SK-N-SH treated with all-trans-retinoic acid at 6 μM for 48 hours (cell line): ENCODE measurements around the gene FMOD.

Experiments
- ATAC-seq: fragments of 200-7000 bp; cut with Tn5 transposase; 3 replicates; pipeline ENCODE4 v1.9.1; 2020; ENCODE audit warnings: mild to moderate bottlenecking, moderate library complexity
- ARNTL ChIP-seq: fragments of 450-650 bp; formaldehyde crosslinking; IDR thresholded peaks from 2 replicates; pipeline ENCODE4 v1.5.0; 2020; ENCODE audit warnings: low read depth, mild to moderate bottlenecking, moderate library complexity, borderline replicate concordance
- BACH2 ChIP-seq: fragments of 250-450 bp; sonication (Bioruptor Pico); IDR thresholded peaks from 2 replicates; pipeline ENCODE4 v1.9.0; 2021; ENCODE audit warnings: mild to moderate bottlenecking, borderline replicate concordance
- CSDC2 ChIP-seq: fragments of 250-450 bp; sonication (Bioruptor Pico); IDR thresholded peaks from 2 replicates; pipeline ENCODE4 v1.5.0; 2020; ENCODE audit warnings: mild to moderate bottlenecking, moderate library complexity
- CSRNP3 ChIP-seq: fragments of 250-450 bp; sonication (Bioruptor Pico); IDR thresholded peaks from 2 replicates; pipeline ENCODE4 v1.5.1; 2021; ENCODE audit warnings: mild to moderate bottlenecking, moderate library complexity
- ESRRG ChIP-seq: fragments of 250-450 bp; sonication (Bioruptor Pico); IDR thresholded peaks from 2 replicates; pipeline ENCODE4 v1.6.1; 2021; ENCODE audit warnings: mild to moderate bottlenecking
- GLIS3 ChIP-seq: fragments of 250-450 bp; sonication (Bioruptor Pico); IDR thresholded peaks from 2 replicates; pipeline ENCODE4 v1.5.0; 2020; ENCODE audit warnings: mild to moderate bottlenecking, moderate library complexity
- ISL1 ChIP-seq: fragments of 250-450 bp; sonication (Bioruptor Pico); IDR thresholded peaks from 2 replicates; pipeline ENCODE4 v2.1.2; 2022; ENCODE audit warnings: mild to moderate bottlenecking, moderate library complexity
- OSR1 ChIP-seq: fragments of 250-450 bp; sonication (Bioruptor Pico); IDR thresholded peaks from 2 replicates; pipeline ENCODE4 v1.8.0; 2022; ENCODE audit warnings: moderate library complexity, mild to moderate bottlenecking, inconsistent platforms
- POU6F1 ChIP-seq: fragments of 250-450 bp; sonication (Bioruptor Pico); IDR thresholded peaks from 2 replicates; pipeline ENCODE4 v1.8.0; 2021; ENCODE audit warnings: low read depth, mild to moderate bottlenecking, moderate library complexity, borderline replicate concordance
- PPARA ChIP-seq: fragments of 250-450 bp; sonication (Bioruptor Pico); IDR thresholded peaks from 2 replicates; pipeline ENCODE4 v1.5.0; 2020; ENCODE audit warnings: mild to moderate bottlenecking, borderline replicate concordance
- RARB ChIP-seq: fragments of 250-450 bp; sonication (Bioruptor Pico); IDR thresholded peaks from 2 replicates; pipeline ENCODE4 v1.8.0; 2021; ENCODE audit warnings: mild to moderate bottlenecking, moderate library complexity
- SNAI2 ChIP-seq: fragments of 250-450 bp; sonication (Bioruptor Pico); IDR thresholded peaks from 2 replicates; pipeline ENCODE4 v1.5.0; 2020; ENCODE audit warnings: mild to moderate bottlenecking, moderate library complexity
- TCF4 ChIP-seq: fragments of 250-450 bp; sonication (Bioruptor Pico); IDR thresholded peaks from 2 replicates; pipeline ENCODE4 v1.8.0; 2021; ENCODE audit warnings: mild to moderate bottlenecking, moderate library complexity, borderline replicate concordance
- TOX ChIP-seq: fragments of 250-450 bp; sonication (Bioruptor Pico); IDR thresholded peaks from 2 replicates; pipeline ENCODE4 v1.8.0; 2021; ENCODE audit warnings: mild to moderate bottlenecking, moderate library complexity, borderline replicate concordance
- ZC3H10 ChIP-seq: fragments of 250-450 bp; sonication (Bioruptor Pico); IDR thresholded peaks from 2 replicates; pipeline ENCODE4 v1.5.1; 2021; ENCODE audit warnings: mild to moderate bottlenecking, moderate library complexity
- ZFP3 ChIP-seq: fragments of 250-450 bp; sonication (Bioruptor Pico); IDR thresholded peaks from 2 replicates; pipeline ENCODE4 v1.5.0; 2020; ENCODE audit warnings: mild to moderate bottlenecking, moderate library complexity
- ZFP30 ChIP-seq: fragments of 450-650 bp; formaldehyde crosslinking; IDR thresholded peaks from 2 replicates; pipeline ENCODE4 v1.5.0; 2022; ENCODE audit warnings: mild to moderate bottlenecking, moderate library complexity
- ZNF565 ChIP-seq: fragments of 450-650 bp; formaldehyde crosslinking; conservative IDR thresholded peaks from 2 replicates; pipeline ENCODE4 v1.5.0; 2020; ENCODE audit warnings: low read depth, mild to moderate bottlenecking, moderate library complexity
- ZNF70 ChIP-seq: fragments of 450-650 bp; formaldehyde crosslinking; IDR thresholded peaks from 2 replicates; pipeline ENCODE4 v1.5.0; 2020; ENCODE audit warnings: mild to moderate bottlenecking, moderate library complexity
- ZNF8 ChIP-seq: fragments of 450-650 bp; formaldehyde crosslinking; IDR thresholded peaks from 2 replicates; pipeline ENCODE4 v1.5.0; 2020; ENCODE audit warnings: mild to moderate bottlenecking, moderate library complexity
- TF ChIP-seq, protein P1 (sequence below): fragments of 250-450 bp; sonication (Bioruptor Pico); IDR thresholded peaks from 2 replicates; pipeline ENCODE4 v1.5.1; 2020; ENCODE audit warnings: low read depth, mild to moderate bottlenecking, moderate library complexity
- TF ChIP-seq, protein P2 (sequence below): fragments of 250-450 bp; sonication (Bioruptor Pico); IDR thresholded peaks from 2 replicates; pipeline ENCODE4 v1.8.0; 2020; ENCODE audit warnings: mild to moderate bottlenecking, moderate library complexity, borderline replicate concordance

Gene FMOD

GRCh38 chr1:203320591-203321272, 30.2 kb downstream of the FMOD start:
- TF ChIP-seq OSR1 (CRISPR knock-in tag) (no peak), ISL1 (CRISPR knock-in tag) (no peak), ZC3H10 (no peak), ZNF70 (CRISPR knock-in tag) (no peak), POU6F1 (CRISPR knock-in tag) (no peak), RARB (CRISPR knock-in tag) (no peak), SNAI2 (CRISPR knock-in tag) (no peak), CSRNP3 (CRISPR knock-in tag) (no peak), ZFP30 (CRISPR knock-in tag) (no peak), ARNTL (CRISPR knock-in tag) (no peak), BACH2 (CRISPR knock-in tag) (no peak), ZNF8 (CRISPR knock-in tag) (no peak)
- TF ChIP-seq, protein P1, sequence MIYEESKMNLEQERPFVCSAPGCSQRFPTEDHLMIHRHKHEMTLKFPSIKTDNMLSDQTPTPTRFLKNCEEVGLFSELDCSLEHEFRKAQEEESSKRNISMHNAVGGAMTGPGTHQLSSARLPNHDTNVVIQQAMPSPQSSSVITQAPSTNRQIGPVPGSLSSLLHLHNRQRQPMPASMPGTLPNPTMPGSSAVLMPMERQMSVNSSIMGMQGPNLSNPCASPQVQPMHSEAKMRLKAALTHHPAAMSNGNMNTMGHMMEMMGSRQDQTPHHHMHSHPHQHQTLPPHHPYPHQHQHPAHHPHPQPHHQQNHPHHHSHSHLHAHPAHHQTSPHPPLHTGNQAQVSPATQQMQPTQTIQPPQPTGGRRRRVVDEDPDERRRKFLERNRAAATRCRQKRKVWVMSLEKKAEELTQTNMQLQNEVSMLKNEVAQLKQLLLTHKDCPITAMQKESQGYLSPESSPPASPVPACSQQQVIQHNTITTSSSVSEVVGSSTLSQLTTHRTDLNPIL (CRISPR knock-in tag), result no peak

GRCh38 chr1:203318229-203318517, 32.7 kb downstream of the FMOD start:
- no peak for ATAC-seq
- TF ChIP-seq TOX (CRISPR knock-in tag), result no peak
- TF ChIP-seq PPARA (CRISPR knock-in tag), result no peak
- TF ChIP-seq TCF4 (CRISPR knock-in tag), result no peak
- no peak for TF ChIP-seq ZFP30 (CRISPR knock-in tag)
- TF ChIP-seq ESRRG (CRISPR knock-in tag), result no peak
- TF ChIP-seq, protein P2, sequence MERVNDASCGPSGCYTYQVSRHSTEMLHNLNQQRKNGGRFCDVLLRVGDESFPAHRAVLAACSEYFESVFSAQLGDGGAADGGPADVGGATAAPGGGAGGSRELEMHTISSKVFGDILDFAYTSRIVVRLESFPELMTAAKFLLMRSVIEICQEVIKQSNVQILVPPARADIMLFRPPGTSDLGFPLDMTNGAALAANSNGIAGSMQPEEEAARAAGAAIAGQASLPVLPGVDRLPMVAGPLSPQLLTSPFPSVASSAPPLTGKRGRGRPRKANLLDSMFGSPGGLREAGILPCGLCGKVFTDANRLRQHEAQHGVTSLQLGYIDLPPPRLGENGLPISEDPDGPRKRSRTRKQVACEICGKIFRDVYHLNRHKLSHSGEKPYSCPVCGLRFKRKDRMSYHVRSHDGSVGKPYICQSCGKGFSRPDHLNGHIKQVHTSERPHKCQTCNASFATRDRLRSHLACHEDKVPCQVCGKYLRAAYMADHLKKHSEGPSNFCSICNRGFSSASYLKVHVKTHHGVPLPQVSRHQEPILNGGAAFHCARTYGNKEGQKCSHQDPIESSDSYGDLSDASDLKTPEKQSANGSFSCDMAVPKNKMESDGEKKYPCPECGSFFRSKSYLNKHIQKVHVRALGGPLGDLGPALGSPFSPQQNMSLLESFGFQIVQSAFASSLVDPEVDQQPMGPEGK (CRISPR knock-in tag), result no peak
- TF ChIP-seq ZNF70 (CRISPR knock-in tag), result no peak
- TF ChIP-seq ZNF565 (CRISPR knock-in tag), result no peak
- no peak for TF ChIP-seq POU6F1 (CRISPR knock-in tag)
- no peak for TF ChIP-seq OSR1 (CRISPR knock-in tag)
- no peak for TF ChIP-seq ZNF8 (CRISPR knock-in tag)
- TF ChIP-seq SNAI2 (CRISPR knock-in tag), result no peak
- TF ChIP-seq ARNTL (CRISPR knock-in tag), result no peak
- no peak for TF ChIP-seq ZC3H10
- TF ChIP-seq RARB (CRISPR knock-in tag), result no peak
- no peak for TF ChIP-seq ISL1 (CRISPR knock-in tag)
- no peak for TF ChIP-seq CSRNP3 (CRISPR knock-in tag)
- no peak for TF ChIP-seq CSDC2
- TF ChIP-seq GLIS3 (CRISPR knock-in tag), result no peak
- no peak for TF ChIP-seq ZFP3 (CRISPR knock-in tag)
- TF ChIP-seq, all 23 proteins: peak for 0

More at GRCh38 chr1:203320591-203321272, 30.2 kb downstream of the FMOD start:
- ATAC-seq, result no peak
